Neural crest cell (in vitro differentiated cells): ENCODE results near the gene DTD2. TPM values are rescaled to one million over a fixed set of nuclear protein-coding genes. Genes with fewer than 3 reads are reported as not detected.

ENCODE experiments used
- DNase-seq: peaks from one replicate; pipeline ENCODE4 v3.0.0; 2021; ENCODE audit warnings: low read depth, mixed read lengths, low spot score
- H3K27ac Mint-ChIP-seq: one replicate; pipeline ENCODE4 v1.8.0; 2021; ENCODE audit warnings: mild to moderate bottlenecking, mixed read lengths; ENCODE audit not compliant: unreplicated experiment
- H3K27me3 Mint-ChIP-seq: 2 replicates; pipeline ENCODE4 v1.8.0; 2021; ENCODE audit warnings: low read depth, mild to moderate bottlenecking, mixed read lengths
- H3K36me3 Mint-ChIP-seq: 2 replicates; pipeline ENCODE4 v1.8.0; 2021; ENCODE audit warnings: low read depth, mild to moderate bottlenecking, mixed read lengths
- H3K4me1 Mint-ChIP-seq: 2 replicates; pipeline ENCODE4 v1.8.0; 2021; ENCODE audit warnings: mixed read lengths
- H3K4me3 Mint-ChIP-seq: one replicate; pipeline ENCODE4 v1.8.0; 2021; ENCODE audit warnings: mild to moderate bottlenecking, mixed read lengths
- H3K9me3 Mint-ChIP-seq: 2 replicates; pipeline ENCODE4 v1.8.0; 2021; ENCODE audit warnings: mixed read lengths
- total RNA-seq: library from RNA; stranded (reverse); gene quantifications from 2 replicates; pipeline ENCODE4 v1.2.1, GENCODE V29; 2021
- TF ChIP-seq, protein P1 (sequence below): fragments of 200-600 bp; sonication (generic); conservative IDR thresholded peaks from 2 replicates; pipeline ENCODE4 v1.5.0; 2021; ENCODE audit warnings: antibody characterized with exemption, mild to moderate bottlenecking

DTD2 gene
- total RNA-seq, 1 donor from 2014 or later = 35.0 TPM

DNA sequence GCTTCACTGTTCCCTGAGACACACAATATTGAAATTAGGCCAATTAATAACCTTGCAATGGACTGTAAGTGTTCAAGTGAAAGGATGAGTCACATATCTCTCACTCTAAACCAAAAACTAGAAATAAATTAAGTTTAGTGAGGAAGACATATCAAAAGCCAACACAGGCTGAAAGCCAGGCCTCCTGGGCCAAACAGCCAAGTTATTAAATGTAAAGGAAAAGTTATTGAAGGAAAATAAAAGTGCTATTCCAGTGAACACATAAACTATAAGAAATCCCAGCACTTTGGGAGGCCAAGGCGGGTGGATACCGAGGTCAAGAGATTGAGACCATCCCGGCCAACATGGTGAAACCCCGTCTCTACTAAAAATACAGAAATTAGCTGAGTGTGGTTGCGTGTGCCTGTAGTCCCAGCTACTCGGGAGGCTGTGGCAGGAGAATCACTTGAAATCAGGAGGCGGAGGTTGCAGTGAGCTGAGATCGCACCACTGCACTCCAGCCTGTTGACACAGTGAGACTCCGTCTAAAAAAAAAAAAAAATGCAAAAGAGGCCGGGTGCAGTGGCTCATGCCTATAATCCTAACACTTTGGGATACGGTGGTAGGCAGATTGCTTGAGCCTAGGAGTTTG, 26.6 kb downstream of the DTD2 start:
- TF ChIP-seq, protein P1, sequence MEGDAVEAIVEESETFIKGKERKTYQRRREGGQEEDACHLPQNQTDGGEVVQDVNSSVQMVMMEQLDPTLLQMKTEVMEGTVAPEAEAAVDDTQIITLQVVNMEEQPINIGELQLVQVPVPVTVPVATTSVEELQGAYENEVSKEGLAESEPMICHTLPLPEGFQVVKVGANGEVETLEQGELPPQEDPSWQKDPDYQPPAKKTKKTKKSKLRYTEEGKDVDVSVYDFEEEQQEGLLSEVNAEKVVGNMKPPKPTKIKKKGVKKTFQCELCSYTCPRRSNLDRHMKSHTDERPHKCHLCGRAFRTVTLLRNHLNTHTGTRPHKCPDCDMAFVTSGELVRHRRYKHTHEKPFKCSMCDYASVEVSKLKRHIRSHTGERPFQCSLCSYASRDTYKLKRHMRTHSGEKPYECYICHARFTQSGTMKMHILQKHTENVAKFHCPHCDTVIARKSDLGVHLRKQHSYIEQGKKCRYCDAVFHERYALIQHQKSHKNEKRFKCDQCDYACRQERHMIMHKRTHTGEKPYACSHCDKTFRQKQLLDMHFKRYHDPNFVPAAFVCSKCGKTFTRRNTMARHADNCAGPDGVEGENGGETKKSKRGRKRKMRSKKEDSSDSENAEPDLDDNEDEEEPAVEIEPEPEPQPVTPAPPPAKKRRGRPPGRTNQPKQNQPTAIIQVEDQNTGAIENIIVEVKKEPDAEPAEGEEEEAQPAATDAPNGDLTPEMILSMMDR = no peak
- H3K27ac Mint-ChIP-seq = no peak overlapping the region
- peaks cover 18% of the 10 kb centered on the region for H3K36me3 Mint-ChIP-seq
- no peaks in the 10 kb centered on the region for H3K27me3 Mint-ChIP-seq
- H3K9me3 Mint-ChIP-seq = peaks cover 3% of the 10 kb centered on the region
- no peak overlapping the region for H3K4me3 Mint-ChIP-seq
- DNase-seq = no peak
- peaks cover 5% of the 10 kb centered on the region for H3K4me1 Mint-ChIP-seq

DNA sequence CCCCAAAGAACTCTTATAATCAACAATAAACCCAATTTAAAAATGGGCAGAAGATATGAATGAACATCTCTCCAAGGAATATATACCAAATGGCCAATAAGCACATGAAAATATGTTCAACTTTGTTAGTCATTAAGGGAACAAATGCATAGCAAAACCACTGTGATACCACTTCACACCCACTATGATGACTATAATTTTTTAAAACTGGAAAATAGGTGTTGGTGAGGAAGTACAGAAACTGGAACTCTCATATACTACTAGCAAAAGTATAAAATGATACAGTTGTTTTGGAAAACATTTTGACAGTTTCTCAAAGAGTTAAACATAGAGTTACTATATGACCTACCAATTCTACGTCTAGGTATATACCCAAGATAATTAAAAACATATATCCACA, 27.5 kb downstream of the DTD2 start:
- Mint-ChIP-seq H3K9me3 (peaks cover 3% of the 10 kb centered on the region), H3K27me3 (no peaks in the 10 kb centered on the region), H3K4me3 (no peak overlapping the region), H3K36me3 (peaks cover 18% of the 10 kb centered on the region), H3K4me1 (peaks cover 6% of the 10 kb centered on the region), H3K27ac (no peak overlapping the region)
- TF ChIP-seq, protein P1 = no peak
- no peak for DNase-seq

DNA sequence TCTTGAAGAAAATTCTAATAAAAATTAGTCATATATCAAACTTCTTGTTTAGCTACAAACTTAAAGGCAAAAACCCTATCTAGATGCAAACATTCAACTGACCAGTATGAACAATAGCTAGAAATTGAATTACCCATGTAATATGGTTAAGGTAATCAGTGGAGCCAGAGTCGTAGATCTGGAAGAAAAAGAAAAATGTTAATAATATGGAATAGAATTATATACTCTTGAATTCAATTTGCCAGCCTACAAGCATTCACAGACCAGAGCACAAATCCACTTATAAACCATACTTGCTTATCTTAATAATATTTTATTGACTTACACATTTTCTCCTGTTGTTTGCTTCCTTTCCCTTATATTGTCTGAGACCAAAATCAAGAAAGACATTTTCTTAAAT, 29.3 kb downstream of the DTD2 start:
- Mint-ChIP-seq H3K4me3 (no peak overlapping the region), H3K27me3 (no peaks in the 10 kb centered on the region), H3K36me3 (peaks cover 13% of the 10 kb centered on the region), H3K27ac (no peak overlapping the region), H3K4me1 (peaks cover 6% of the 10 kb centered on the region), H3K9me3 (peaks cover 3% of the 10 kb centered on the region)
- no peak for DNase-seq
- TF ChIP-seq, protein P1 = no peak

DNA sequence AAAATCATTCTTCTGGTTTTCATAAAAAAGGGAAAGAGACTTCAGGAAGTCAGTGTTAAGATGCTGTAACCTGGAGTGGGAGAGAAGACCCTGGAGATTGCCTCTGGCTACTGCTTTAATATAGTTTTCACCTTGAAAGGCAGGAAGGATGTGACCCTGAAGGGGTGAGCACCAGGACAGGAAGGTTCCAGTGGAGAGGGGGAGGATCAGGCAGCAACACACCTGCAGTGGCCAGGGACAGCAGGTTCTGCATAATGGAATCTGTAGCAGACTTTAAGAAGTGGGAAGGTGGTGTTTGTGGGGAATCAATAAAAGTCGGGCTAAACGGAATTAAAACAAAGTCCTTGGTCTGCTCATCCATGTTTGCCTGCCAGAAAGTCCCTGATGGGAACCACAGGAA, 30.6 kb downstream of the DTD2 start:
- Mint-ChIP-seq H3K9me3 (no peaks in the 10 kb centered on the region), H3K4me1 (peaks cover 8% of the 10 kb centered on the region), H3K27ac (no peak overlapping the region), H3K36me3 (peaks cover 4% of the 10 kb centered on the region), H3K4me3 (no peak overlapping the region), H3K27me3 (no peaks in the 10 kb centered on the region)
- DNase-seq = no peak
- TF ChIP-seq, protein P1 = no peak

DNA sequence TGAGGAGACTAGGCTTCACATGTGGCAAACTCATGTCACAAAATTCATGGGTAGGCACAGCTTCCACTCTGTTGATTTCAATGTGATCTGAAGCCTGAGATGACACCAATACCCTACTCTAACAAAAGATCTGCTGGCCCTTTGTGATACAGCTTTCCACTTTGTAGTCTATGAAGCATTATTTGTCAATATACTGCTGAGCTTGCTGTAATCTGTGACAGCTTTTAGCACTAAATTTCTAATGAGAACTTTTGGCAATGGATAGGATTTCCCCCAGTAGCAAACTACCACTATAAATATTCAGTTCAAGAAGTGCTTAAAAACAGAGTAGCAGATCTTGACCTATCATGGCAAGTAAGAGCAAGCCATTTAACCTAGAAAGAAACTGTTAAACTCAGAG, 31.4 kb downstream of the DTD2 start:
- no peak for DNase-seq
- peaks cover 16% of the 10 kb centered on the region for H3K4me1 Mint-ChIP-seq
- H3K36me3 Mint-ChIP-seq = no peaks in the 10 kb centered on the region
- TF ChIP-seq, protein P1 = no peak
- H3K27me3 Mint-ChIP-seq = no peaks in the 10 kb centered on the region
- no peaks in the 10 kb centered on the region for H3K9me3 Mint-ChIP-seq
- H3K4me3 Mint-ChIP-seq = no peak overlapping the region
- H3K27ac Mint-ChIP-seq = no peak overlapping the region

DNA sequence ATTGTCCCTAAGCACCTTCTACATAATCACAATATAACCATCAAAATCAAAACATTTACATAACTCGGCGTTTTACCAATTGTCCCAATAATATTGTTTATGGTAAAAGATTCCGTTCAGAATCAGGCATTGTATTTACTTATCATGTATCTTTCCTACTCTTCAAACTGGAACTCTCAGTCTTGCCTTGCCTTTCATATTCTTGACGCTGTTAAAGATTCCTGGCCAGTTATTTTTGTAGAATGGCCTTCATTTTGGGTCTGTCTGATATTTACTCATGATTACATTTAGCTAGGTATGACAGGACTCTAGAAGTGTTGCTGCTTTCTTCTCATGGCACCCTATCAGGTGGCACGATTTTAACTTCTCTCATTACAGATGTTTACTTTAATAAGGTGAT, 36.1 kb downstream of the DTD2 start:
- H3K36me3 Mint-ChIP-seq = no peaks in the 10 kb centered on the region
- H3K27me3 Mint-ChIP-seq = no peaks in the 10 kb centered on the region
- DNase-seq = no peak
- peaks cover 34% of the 10 kb centered on the region for H3K4me1 Mint-ChIP-seq
- TF ChIP-seq, protein P1 = no peak
- no peaks in the 10 kb centered on the region for H3K9me3 Mint-ChIP-seq
- no peak overlapping the region for H3K27ac Mint-ChIP-seq
- H3K4me3 Mint-ChIP-seq = peak overlapping the region; percentile 97
